NCI-H146 treated with DMSO at 0.1 percent for 48 hours (cell line): ENCODE results near the gene MT1A.

Source experiments
- DNase-seq: peaks from one replicate; lab custom pipeline; 2025; ENCODE audit not compliant: unreplicated experiment; lab: John Stamatoyannopoulos, UW

The MT1A gene

GRCh38 chr16:56675685-56676210 lies 37.3 kb downstream of the MT1A start:
- no peak for DNase-seq

- DNase-seq = no peak
Observed at GRCh38 chr16:56677474-56677873, 39.0 kb downstream of the MT1A start.

GRCh38 chr16:56679078-56679730 lies 40.7 kb downstream of the MT1A start:
- no peak for DNase-seq

GRCh38 chr16:56679818-56680217 lies 41.4 kb downstream of the MT1A start:
- no peak for DNase-seq

- DNase-seq = peak; percentile 62
Observed at GRCh38 chr16:56681939-56682702, 43.7 kb downstream of the MT1A start, which contains the start of gene MT1X. Gene MT1X, plus strand, starts transcription at chr16:56682470. Its CDS starts 71 bp downstream, at chr16:56682541.

GRCh38 chr16:56682703-56683397 lies 44.4 kb downstream of the MT1A start:
- no peak for DNase-seq

GRCh38 chr16:56683424-56684172 lies 45.1 kb downstream of the MT1A start:
- no peak for DNase-seq

- DNase-seq = no peak
Observed at GRCh38 chr16:56684256-56684925, 45.9 kb downstream of the MT1A start.

- DNase-seq = no peak
Observed at GRCh38 chr16:56684926-56685590, 46.6 kb downstream of the MT1A start.

GRCh38 chr16:56686758-56687157 lies 48.3 kb downstream of the MT1A start:
- no peak for DNase-seq

- no peak for DNase-seq
Observed at GRCh38 chr16:56688762-56689161, 50.3 kb downstream of the MT1A start.

- peak; percentile 13 for DNase-seq
Observed at GRCh38 chr16:56689171-56689570, 50.7 kb downstream of the MT1A start.
